Loucy (cell line): ENCODE measurements around the gene INHBB.

Experiments used
- H2AFZ ChIP-seq: fragments of 200-600 bp; sonication (generic); 2 replicates; pipeline ENCODE4 v1.6.0; 2016; ENCODE audit warnings: antibody characterized with exemption, mild to moderate bottlenecking, low read length, moderate library complexity
- H3F3A ChIP-seq: fragments of 200-600 bp; 2 replicates; pipeline ENCODE4 v1.6.0; 2016; ENCODE audit warnings: antibody characterized with exemption, low read depth, mild to moderate bottlenecking
- H3K27me3 ChIP-seq: fragments of 200-600 bp; sonication (generic); 2 replicates; pipeline ENCODE4 v1.6.1; 2014; ENCODE audit warnings: low read length, mild to moderate bottlenecking; ENCODE audit not compliant: insufficient read depth, poor library complexity, severe bottlenecking
- H3K36me3 ChIP-seq: fragments of 200-600 bp; sonication (generic); 2 replicates; pipeline ENCODE4 v1.6.1; 2016; ENCODE audit warnings: low read length; ENCODE audit not compliant: insufficient read depth
- H3K4me1 ChIP-seq: fragments of 200-600 bp; sonication (generic); 2 replicates; pipeline ENCODE4 v1.5.1; 2014; ENCODE audit warnings: low read length, mild to moderate bottlenecking; ENCODE audit not compliant: insufficient read depth, poor library complexity, severe bottlenecking
- H3K4me2 ChIP-seq: fragments of 200-600 bp; sonication (generic); 2 replicates; pipeline ENCODE4 v1.6.0; 2014; ENCODE audit warnings: antibody characterized with exemption, low read length, low read depth, mild to moderate bottlenecking; ENCODE audit not compliant: poor library complexity, severe bottlenecking
- H3K4me3 ChIP-seq: fragments of 200-600 bp; sonication (generic); 2 replicates; pipeline ENCODE4 v1.5.1; 2014; ENCODE audit warnings: low read length, mild to moderate bottlenecking, mixed read lengths; ENCODE audit not compliant: poor library complexity, severe bottlenecking
- H3K79me2 ChIP-seq: fragments of 200-600 bp; sonication (generic); 2 replicates; pipeline ENCODE4 v1.6.1; 2014; ENCODE audit warnings: low read length; ENCODE audit not compliant: insufficient read depth
- H3K9ac ChIP-seq: fragments of 200-600 bp; sonication (generic); 2 replicates; pipeline ENCODE4 v1.6.0; 2014; ENCODE audit warnings: mild to moderate bottlenecking, low read depth, low read length, moderate library complexity; ENCODE audit not compliant: poor library complexity, severe bottlenecking
- H3K9me2 ChIP-seq: fragments of 200-600 bp; sonication (generic); replicated peaks from 2 replicates; pipeline ENCODE4 v1.6.1; 2016; ENCODE audit warnings: low read depth, low read length, mixed read lengths
- H3K9me3 ChIP-seq: fragments of 200-600 bp; sonication (generic); 2 replicates; pipeline ENCODE4 v1.6.1; 2014; ENCODE audit warnings: mild to moderate bottlenecking, antibody characterized with exemption, low read length, low read depth; ENCODE audit not compliant: insufficient read depth
- H4K20me1 ChIP-seq: fragments of 200-600 bp; sonication (generic); 2 replicates; pipeline ENCODE4 v1.6.0; 2014; ENCODE audit warnings: antibody characterized with exemption, low read length, mild to moderate bottlenecking; ENCODE audit not compliant: insufficient read depth, poor library complexity, severe bottlenecking
- EZH2phosphoT487 ChIP-seq: fragments of 200-600 bp; IDR thresholded peaks from 2 replicates; pipeline ENCODE4 v1.6.1; 2018; ENCODE audit warnings: antibody characterized with exemption, mild to moderate bottlenecking, moderate library complexity, borderline replicate concordance
- TF ChIP-seq, protein P1 (sequence below): fragments of 200-600 bp; sonication (generic); conservative IDR thresholded peaks from 2 replicates; pipeline ENCODE4 v1.5.1; 2014; ENCODE audit warnings: mild to moderate bottlenecking, antibody characterized with exemption, low read length

Gene INHBB

DNA sequence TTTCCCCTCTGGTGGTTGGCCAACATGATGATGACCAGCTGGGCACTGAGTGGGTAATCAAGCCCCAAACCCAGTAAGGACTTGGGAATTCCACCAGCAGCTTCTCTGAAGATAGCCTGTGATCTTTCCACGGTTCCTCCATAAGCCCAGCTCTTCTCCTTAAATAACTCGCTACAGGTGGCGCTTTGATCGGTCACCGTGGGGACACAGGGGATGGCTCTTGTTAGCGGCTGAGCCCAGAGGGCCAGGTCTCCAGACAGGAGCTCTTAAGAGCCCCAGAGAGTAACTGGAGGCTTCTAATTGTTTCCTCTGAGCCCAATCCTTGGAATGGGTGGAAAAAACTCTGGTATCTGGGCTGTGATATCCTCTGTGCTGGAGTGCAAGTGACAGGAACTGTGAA, 13.6 kb upstream of the INHBB start:
- Histone ChIP-seq H3K79me2 (no peaks in the 10 kb centered on the region), H2AFZ (no peak overlapping the region), H3K4me3 (no peak overlapping the region), H3K36me3 (no peaks in the 10 kb centered on the region), H3F3A (no peaks in the 10 kb centered on the region), H3K9ac (no peak overlapping the region), H3K27me3 (no peaks in the 10 kb centered on the region), H3K9me3 (no peaks in the 10 kb centered on the region), H3K9me2 (no peaks in the 10 kb centered on the region), H3K4me2 (no peak overlapping the region), H3K4me1 (no peaks in the 10 kb centered on the region), H4K20me1 (no peaks in the 10 kb centered on the region)
- TF ChIP-seq, protein P1, sequence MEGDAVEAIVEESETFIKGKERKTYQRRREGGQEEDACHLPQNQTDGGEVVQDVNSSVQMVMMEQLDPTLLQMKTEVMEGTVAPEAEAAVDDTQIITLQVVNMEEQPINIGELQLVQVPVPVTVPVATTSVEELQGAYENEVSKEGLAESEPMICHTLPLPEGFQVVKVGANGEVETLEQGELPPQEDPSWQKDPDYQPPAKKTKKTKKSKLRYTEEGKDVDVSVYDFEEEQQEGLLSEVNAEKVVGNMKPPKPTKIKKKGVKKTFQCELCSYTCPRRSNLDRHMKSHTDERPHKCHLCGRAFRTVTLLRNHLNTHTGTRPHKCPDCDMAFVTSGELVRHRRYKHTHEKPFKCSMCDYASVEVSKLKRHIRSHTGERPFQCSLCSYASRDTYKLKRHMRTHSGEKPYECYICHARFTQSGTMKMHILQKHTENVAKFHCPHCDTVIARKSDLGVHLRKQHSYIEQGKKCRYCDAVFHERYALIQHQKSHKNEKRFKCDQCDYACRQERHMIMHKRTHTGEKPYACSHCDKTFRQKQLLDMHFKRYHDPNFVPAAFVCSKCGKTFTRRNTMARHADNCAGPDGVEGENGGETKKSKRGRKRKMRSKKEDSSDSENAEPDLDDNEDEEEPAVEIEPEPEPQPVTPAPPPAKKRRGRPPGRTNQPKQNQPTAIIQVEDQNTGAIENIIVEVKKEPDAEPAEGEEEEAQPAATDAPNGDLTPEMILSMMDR = no peak
- no peak for TF ChIP-seq EZH2phosphoT487

DNA sequence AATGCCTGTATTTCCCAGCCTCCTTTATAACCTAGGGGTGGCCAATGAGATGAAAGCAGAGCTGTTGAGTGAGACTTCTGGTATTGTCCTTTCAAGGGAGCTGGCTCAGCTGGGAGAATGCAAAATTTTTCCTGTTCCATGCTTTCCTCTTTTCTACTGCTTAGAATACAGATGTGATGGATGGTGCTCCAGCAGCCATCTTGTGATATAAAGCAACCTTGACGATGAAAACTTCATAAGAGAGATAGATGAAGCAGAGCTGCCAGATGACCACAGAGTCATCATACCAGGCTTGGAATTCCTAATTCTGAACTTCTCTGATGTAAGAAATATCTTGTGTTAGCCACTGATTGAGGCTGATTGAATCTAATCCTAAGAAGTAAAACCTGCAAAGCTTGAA, 11.9 kb upstream of the INHBB start:
- no peaks in the 10 kb centered on the region for H3F3A ChIP-seq
- H3K36me3 ChIP-seq = no peaks in the 10 kb centered on the region
- TF ChIP-seq, protein P1 = no peak
- no peak for TF ChIP-seq EZH2phosphoT487
- H3K79me2 ChIP-seq = no peaks in the 10 kb centered on the region
- H3K4me3 ChIP-seq = no peak overlapping the region
- no peaks in the 10 kb centered on the region for H3K27me3 ChIP-seq
- no peaks in the 10 kb centered on the region for H3K9me3 ChIP-seq
- H3K4me1 ChIP-seq = no peaks in the 10 kb centered on the region
- no peak overlapping the region for H3K9ac ChIP-seq
- H2AFZ ChIP-seq = no peak overlapping the region
- no peak overlapping the region for H3K4me2 ChIP-seq
- no peaks in the 10 kb centered on the region for H4K20me1 ChIP-seq
- H3K9me2 ChIP-seq = no peaks in the 10 kb centered on the region

DNA sequence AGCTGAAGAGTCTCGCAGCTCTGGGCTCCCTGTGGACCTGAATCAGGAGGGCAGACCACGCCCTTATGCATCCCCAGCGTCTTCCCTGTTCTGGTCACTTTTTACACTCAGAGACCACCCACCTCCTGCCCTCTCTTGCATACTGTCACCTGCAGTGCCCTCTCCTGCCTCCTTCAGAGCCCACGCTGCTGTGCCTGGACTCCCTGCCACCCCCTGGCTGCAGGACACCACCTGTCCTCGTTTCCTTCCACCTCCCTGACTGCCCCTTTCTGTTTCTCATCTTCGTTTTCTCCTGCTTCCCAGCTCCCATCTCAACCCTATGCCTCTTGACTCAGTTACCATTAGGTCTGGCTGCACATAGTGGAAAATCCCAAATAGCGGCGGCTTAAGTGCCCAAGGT, 9.2 kb upstream of the INHBB start:
- H3K79me2 ChIP-seq = no peaks in the 10 kb centered on the region
- H3K9me3 ChIP-seq = no peaks in the 10 kb centered on the region
- no peaks in the 10 kb centered on the region for H3K27me3 ChIP-seq
- no peak overlapping the region for H3K9ac ChIP-seq
- no peaks in the 10 kb centered on the region for H4K20me1 ChIP-seq
- H3F3A ChIP-seq = no peaks in the 10 kb centered on the region
- no peak overlapping the region for H3K4me3 ChIP-seq
- no peaks in the 10 kb centered on the region for H3K36me3 ChIP-seq
- no peak overlapping the region for H3K4me2 ChIP-seq
- TF ChIP-seq EZH2phosphoT487 = no peak
- TF ChIP-seq, protein P1 = no peak; the same call in 1 of the 2 replicates
- no peaks in the 10 kb centered on the region for H3K9me2 ChIP-seq
- no peak overlapping the region for H2AFZ ChIP-seq
- H3K4me1 ChIP-seq = no peaks in the 10 kb centered on the region
